Neural progenitor cell (in vitro differentiated cells): ENCODE results near the gene CDC42BPA.

Experiments
- CTCF ChIP-seq: fragments of 200-600 bp; sonication (generic); IDR thresholded peaks from 2 replicates; pipeline ENCODE4 v1.5.1; 2017; ENCODE audit warnings: antibody characterized with exemption, mild to moderate bottlenecking
- EZH2phosphoT487 ChIP-seq: fragments of 200-600 bp; sonication (generic); IDR thresholded peaks from 2 replicates; pipeline ENCODE4 v1.6.1; 2017; ENCODE audit warnings: antibody characterized with exemption

GRCh38 chr1:226945858-226946245 lies 372.4 kb downstream of the CDC42BPA start:
- no peak for TF ChIP-seq CTCF
- no peak for TF ChIP-seq EZH2phosphoT487
